Endothelial cell (in vitro differentiated cells): ENCODE measurements around the gene LMBR1L. TPM values are rescaled to one million over a fixed set of nuclear protein-coding genes. Genes with fewer than 3 reads are reported as not detected.

Experiments used
- DNase-seq: peaks from one replicate; pipeline ENCODE4 v3.0.0; 2021; ENCODE audit warnings: low spot score
- H3K27ac Mint-ChIP-seq: one replicate; pipeline ENCODE4 v1.8.0; 2021; ENCODE audit warnings: mixed read lengths, inconsistent platforms; ENCODE audit not compliant: unreplicated experiment
- H3K27me3 Mint-ChIP-seq: one replicate; pipeline ENCODE4 v1.8.0; 2021; ENCODE audit warnings: mild to moderate bottlenecking, moderate library complexity, mixed read lengths, inconsistent platforms; ENCODE audit not compliant: unreplicated experiment
- H3K36me3 Mint-ChIP-seq: one replicate; pipeline ENCODE4 v1.8.0; 2021; ENCODE audit warnings: mild to moderate bottlenecking, low read depth, mixed read lengths, inconsistent platforms; ENCODE audit not compliant: unreplicated experiment
- H3K4me1 Mint-ChIP-seq: one replicate; pipeline ENCODE4 v1.8.0; 2021; ENCODE audit warnings: mild to moderate bottlenecking, mixed read lengths, inconsistent platforms; ENCODE audit not compliant: unreplicated experiment
- H3K4me3 Mint-ChIP-seq: one replicate; pipeline ENCODE4 v1.8.0; 2021; ENCODE audit warnings: mild to moderate bottlenecking, mixed read lengths, inconsistent platforms; ENCODE audit not compliant: unreplicated experiment
- H3K9me3 Mint-ChIP-seq: one replicate; pipeline ENCODE4 v1.8.0; 2021; ENCODE audit warnings: mixed read lengths, inconsistent platforms; ENCODE audit not compliant: unreplicated experiment
- CTCF ChIP-seq: fragments of 200-600 bp; sonication (generic); IDR thresholded peaks from one replicate; pipeline ENCODE4 v1.5.0; 2021; ENCODE audit warnings: antibody characterized with exemption; ENCODE audit not compliant: unreplicated experiment
- total RNA-seq: library from RNA; stranded (reverse); fragmentation: NEBNext Ultra II Directional; extraction: Animal tissue kit (Norgen Biotek cat#: 25700); gene quantifications from one replicate; pipeline ENCODE4 v1.2.1, GENCODE V29; 2021; ENCODE audit not compliant: unreplicated experiment

The LMBR1L gene
- total RNA-seq, 1 donor from 2014 or later: 175 TPM

- H3K27me3 Mint-ChIP-seq: peaks cover 25% of the 10 kb centered on the region
- peak within 1 kb of the TSS; percentile 98 for H3K4me3 Mint-ChIP-seq
- H3K9me3 Mint-ChIP-seq: no peaks in the 10 kb centered on the region
- H3K27ac Mint-ChIP-seq: peak within 1 kb of the TSS; percentile 97
- no peak for TF ChIP-seq CTCF
- DNase-seq: peak; percentile 89
- peaks cover 21% of the 10 kb centered on the region for H3K36me3 Mint-ChIP-seq
- peaks cover 46% of the 10 kb centered on the region for H3K4me1 Mint-ChIP-seq
Observed at GRCh38 chr12:49060237-49061156, 50.1 kb downstream of the LMBR1L start, which contains the start of gene KMT2D. Gene KMT2D (minus strand): TSS chr12:49060794. CDS start chr12:49055324, 5,470 bp downstream.

DNA sequence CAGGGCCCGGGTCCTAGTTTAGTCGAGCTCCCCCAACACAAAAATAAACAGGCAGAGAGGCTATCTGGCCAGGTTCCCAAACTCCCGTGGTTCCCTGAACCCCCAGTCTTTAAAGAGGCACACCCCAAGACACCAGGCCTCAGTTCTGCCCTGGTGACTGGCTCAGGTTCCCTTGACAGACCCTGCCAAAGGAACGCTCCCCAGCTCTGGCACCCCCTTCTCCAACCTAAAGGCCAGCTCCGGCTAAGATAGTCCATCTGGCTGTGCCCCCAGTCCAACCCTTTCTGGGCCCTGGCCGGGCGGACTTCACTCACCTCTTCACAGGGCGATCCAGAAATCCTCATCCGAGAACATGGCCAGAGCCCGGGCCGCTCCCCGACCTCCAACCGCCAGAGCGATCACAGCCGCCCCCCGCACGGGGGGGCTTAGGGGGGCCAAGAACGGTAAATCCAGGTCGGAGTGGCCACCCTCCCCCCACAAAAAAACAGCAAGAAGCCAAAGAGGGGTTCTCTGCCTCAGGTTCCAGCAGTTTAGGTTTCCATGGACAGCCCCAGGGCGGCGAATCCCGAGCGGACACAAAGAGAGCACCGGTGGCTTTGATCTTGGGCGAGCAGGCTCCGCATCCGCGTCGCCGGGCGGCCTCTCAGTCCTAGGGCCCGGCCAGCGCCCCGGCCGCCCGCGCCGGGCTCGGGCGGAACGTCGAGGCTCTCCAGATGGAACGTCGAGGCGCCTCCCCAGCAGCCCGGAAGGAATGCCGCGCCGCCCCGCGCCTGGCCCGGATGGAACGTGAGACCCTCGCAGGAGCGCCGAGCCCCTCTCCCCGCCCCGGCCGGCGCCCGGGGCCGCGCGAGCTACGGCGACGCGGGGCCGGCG lies 51.1 kb downstream of the LMBR1L start:
- Mint-ChIP-seq H3K9me3 (no peaks in the 10 kb centered on the region), H3K27ac (peak overlapping the region; percentile 89), H3K27me3 (peaks cover 25% of the 10 kb centered on the region), H3K4me1 (peaks cover 54% of the 10 kb centered on the region), H3K36me3 (peaks cover 30% of the 10 kb centered on the region), H3K4me3 (peak overlapping the region; percentile 98)
- no peak for TF ChIP-seq CTCF
- DNase-seq: peak; percentile 59

DNA sequence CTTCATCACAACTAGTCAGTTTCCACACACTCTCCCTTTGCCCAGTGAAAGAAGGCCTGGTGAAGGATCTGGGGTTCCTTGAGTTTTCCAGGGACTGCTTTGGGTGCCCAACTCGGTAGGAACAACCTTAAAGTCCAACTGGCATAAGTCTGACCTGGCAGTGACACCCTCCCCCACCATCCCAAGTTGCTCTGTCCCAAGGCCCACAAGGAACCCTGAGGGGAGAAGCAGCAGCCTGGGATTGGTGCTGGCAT lies 51.7 kb downstream of the LMBR1L start:
- H3K9me3 Mint-ChIP-seq: no peaks in the 10 kb centered on the region
- H3K27ac Mint-ChIP-seq: peak overlapping the region; percentile 89
- DNase-seq: no peak
- no peak for TF ChIP-seq CTCF
- H3K27me3 Mint-ChIP-seq: peaks cover 25% of the 10 kb centered on the region
- peak overlapping the region; percentile 98 for H3K4me3 Mint-ChIP-seq
- peaks cover 54% of the 10 kb centered on the region for H3K4me1 Mint-ChIP-seq
- peaks cover 34% of the 10 kb centered on the region for H3K36me3 Mint-ChIP-seq

DNA sequence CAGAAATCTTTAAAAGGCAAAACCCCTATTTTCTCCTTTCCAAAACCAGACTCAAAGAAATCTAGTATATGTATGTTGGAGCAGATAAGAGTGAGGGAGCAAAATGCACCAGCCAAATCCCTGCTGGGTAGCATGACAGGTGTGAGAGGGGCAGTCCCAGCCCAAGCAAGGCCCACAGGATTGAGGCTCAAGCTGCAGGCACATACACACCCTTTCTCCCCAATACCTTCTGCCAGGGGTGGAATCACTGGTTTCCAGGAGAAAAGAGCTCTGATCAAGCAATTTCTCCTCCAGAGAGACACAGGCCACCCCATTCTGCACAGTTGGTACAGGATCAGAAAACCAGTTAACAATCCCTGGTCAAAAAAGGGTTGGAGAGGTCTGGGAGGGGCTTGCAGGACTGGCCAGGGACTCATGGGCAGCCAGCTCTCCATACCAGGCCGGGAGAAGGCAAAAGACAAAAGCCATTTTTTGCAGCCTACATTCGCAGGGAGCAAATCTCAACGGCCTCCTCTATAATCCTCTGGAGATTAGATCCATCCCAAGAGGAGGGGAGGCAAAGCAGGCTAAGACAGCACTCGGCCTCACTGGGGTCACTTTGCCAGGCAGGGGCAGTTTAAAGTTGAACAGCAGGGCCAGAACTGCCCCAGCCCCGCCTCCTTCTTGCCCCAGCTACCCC lies 52.1 kb downstream of the LMBR1L start:
- Mint-ChIP-seq H3K4me1 (peaks cover 54% of the 10 kb centered on the region), H3K36me3 (peaks cover 38% of the 10 kb centered on the region), H3K27ac (peak overlapping the region; percentile 97), H3K4me3 (peak overlapping the region; percentile 98), H3K27me3 (peaks cover 25% of the 10 kb centered on the region), H3K9me3 (no peaks in the 10 kb centered on the region)
- TF ChIP-seq CTCF: no peak
- DNase-seq: no peak
